ENCODE results near the gene SPATA24. TPM values are rescaled to one million over a fixed set of nuclear protein-coding genes. Genes with fewer than 3 reads are reported as not detected.
A peak's percentile ranks its signal among the peaks of the same experiment; 100 is the strongest.

The SPATA24 gene
- total RNA-seq, 1 experiment from 2014 or later: 13.0 TPM

DNA sequence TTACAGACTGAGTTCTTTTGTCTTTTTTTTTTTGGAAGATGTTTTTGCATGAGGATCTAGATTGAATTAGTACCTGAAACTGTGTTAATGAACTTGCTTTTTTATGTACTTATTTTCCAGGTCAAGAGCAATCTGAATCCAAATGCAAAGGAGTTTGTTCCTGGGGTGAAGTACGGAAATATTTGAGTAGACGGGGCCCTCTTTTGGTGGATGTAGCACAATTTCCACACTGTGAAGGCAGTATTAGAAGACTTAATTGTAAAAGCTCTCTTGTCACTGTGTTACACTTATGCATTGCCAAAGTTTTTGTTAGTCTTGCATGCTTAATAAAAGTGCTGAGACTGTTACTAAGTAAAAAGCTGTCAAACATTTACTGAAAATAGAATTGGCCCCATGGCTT is 35.3 kb downstream of the SPATA24 start:
- Histone ChIP-seq H2BK15ac (ENCODE audit: low read depth, low read length) (no peak overlapping the region), H3K4me2 (ENCODE audit: insufficient read depth, insufficient read length, low read length) (no peak overlapping the region), H3K9ac (ENCODE audit: extremely low read depth, insufficient read length, low read length) (no peak overlapping the region), H4K5ac (ENCODE audit: insufficient read length, low read depth, low read length) (no peak overlapping the region), H3K18ac (ENCODE audit: insufficient read length, low read depth, low read length) (no peak overlapping the region), H2BK5ac (ENCODE audit: insufficient read length, low read length) (no peak overlapping the region), H3T11ph (ENCODE audit: low read length) (no peak overlapping the region), H3K27ac (ENCODE audit: insufficient read length, low read depth, low read length) (no peak overlapping the region), H3K14ac (ENCODE audit: insufficient read depth, low read length) (no peak overlapping the region), H3K4ac (ENCODE audit: low read depth, low read length) (no peak overlapping the region), H4K91ac (ENCODE audit: insufficient read length, low read depth, low read length) (no peak overlapping the region), H2AFZ (ENCODE audit: low read length) (no peak overlapping the region), H3K23ac (ENCODE audit: insufficient read length, low read depth, low read length) (no peak overlapping the region), H2AK5ac (ENCODE audit: insufficient read length, low read length) (no peak overlapping the region), H4K20me1 (ENCODE audit: control insufficient read depth, insufficient read depth, insufficient read length) (no peaks in the 10 kb centered on the region), H4K8ac (replicated peaks; ENCODE audit: insufficient read length, low read depth, low read length) (no peak overlapping the region), H2BK12ac (ENCODE audit: insufficient read length, low read depth, low read length) (no peak overlapping the region), H3K79me2 (ENCODE audit: insufficient read depth, low read length) (no peaks in the 10 kb centered on the region), H3K9me3 (ENCODE audit: control insufficient read depth, low read depth, low read length) (no peaks in the 10 kb centered on the region), H3K4me1 (ENCODE audit: insufficient read depth, low read length) (no peaks in the 10 kb centered on the region), H2BK20ac (ENCODE audit: low read depth, low read length, poor library complexity, severe bottlenecking) (no peak overlapping the region), H3K23me2 (ENCODE audit: insufficient read length, low read depth, low read length, poor library complexity, severe bottlenecking) (no peaks in the 10 kb centered on the region), H3K27me3 (ENCODE audit: insufficient read depth, low read length) (no peaks in the 10 kb centered on the region), H3K79me1 (ENCODE audit: insufficient read depth, low read depth, low read length, poor library complexity, severe bottlenecking) (no peaks in the 10 kb centered on the region), H3K56ac (ENCODE audit: insufficient read length, low read depth, low read length) (no peak overlapping the region), H2BK120ac (ENCODE audit: low read depth, low read length, poor library complexity, severe bottlenecking) (no peak overlapping the region)
- TF ChIP-seq, protein P1, sequence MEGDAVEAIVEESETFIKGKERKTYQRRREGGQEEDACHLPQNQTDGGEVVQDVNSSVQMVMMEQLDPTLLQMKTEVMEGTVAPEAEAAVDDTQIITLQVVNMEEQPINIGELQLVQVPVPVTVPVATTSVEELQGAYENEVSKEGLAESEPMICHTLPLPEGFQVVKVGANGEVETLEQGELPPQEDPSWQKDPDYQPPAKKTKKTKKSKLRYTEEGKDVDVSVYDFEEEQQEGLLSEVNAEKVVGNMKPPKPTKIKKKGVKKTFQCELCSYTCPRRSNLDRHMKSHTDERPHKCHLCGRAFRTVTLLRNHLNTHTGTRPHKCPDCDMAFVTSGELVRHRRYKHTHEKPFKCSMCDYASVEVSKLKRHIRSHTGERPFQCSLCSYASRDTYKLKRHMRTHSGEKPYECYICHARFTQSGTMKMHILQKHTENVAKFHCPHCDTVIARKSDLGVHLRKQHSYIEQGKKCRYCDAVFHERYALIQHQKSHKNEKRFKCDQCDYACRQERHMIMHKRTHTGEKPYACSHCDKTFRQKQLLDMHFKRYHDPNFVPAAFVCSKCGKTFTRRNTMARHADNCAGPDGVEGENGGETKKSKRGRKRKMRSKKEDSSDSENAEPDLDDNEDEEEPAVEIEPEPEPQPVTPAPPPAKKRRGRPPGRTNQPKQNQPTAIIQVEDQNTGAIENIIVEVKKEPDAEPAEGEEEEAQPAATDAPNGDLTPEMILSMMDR (conservative IDR thresholded peaks at IDR 0.05): peak; percentile 27; the same call in 1 of the 3 replicates
- H3K4me3 Mint-ChIP-seq: no peak overlapping the region
- no CpG with 5 or more reads among the region's 2 CpGs for WGBS (ENCODE audit: extremely low coverage, insufficient read length, low lambda C conversion rate)
- peak overlapping the region in 1 of 3 experiments; percentile 64; a peak in 2 of 7 replicates for H3K27ac Mint-ChIP-seq
- no peaks in the 10 kb centered on the region for H3K9me3 Mint-ChIP-seq
- H3K36me3 Mint-ChIP-seq (ENCODE audit: insufficient read depth in 1 of 3, low read depth in 3 of 3): peaks cover 34 to 77% (median 56%) of the 10 kb centered on the region in 3 experiments; a peak in 6 of 7 replicates
- DNase-seq: no peak
- no peaks in the 10 kb centered on the region for H3K4me1 Mint-ChIP-seq
- no peaks in the 10 kb centered on the region for H3K27me3 Mint-ChIP-seq (ENCODE audit: low read depth)
